GM23338 (cell line): Measurements from ENCODE around the gene HMGB4. TPM values are rescaled to one million over a fixed set of nuclear protein-coding genes. Genes with fewer than 3 reads are reported as not detected.

Source experiments
- ATAC-seq: fragments of 200-7000 bp; cut with Tn5 transposase; 3 replicates; pipeline ENCODE4 v1.9.1; 2020
- DNase-seq: peaks from one replicate; pipeline ENCODE4 v3.0.0-alpha.2; 2015; ENCODE audit warnings: low spot score
- H2AFZ ChIP-seq: fragments of 200-600 bp; sonication (generic); 2 replicates; pipeline ENCODE4 v1.8.0; 2016; ENCODE audit warnings: antibody characterized with exemption, mild to moderate bottlenecking, moderate library complexity
- H3F3A ChIP-seq: fragments of 200-600 bp; sonication (generic); replicated peaks from 2 replicates; pipeline ENCODE4 v1.8.0; 2017; ENCODE audit warnings: antibody characterized with exemption, mixed run types, low read depth
- H3K27ac ChIP-seq: fragments of 200-600 bp; sonication (generic); 2 replicates; pipeline ENCODE4 v1.6.1; 2016; ENCODE audit warnings: low read depth
- H3K27me3 ChIP-seq: fragments of 200-600 bp; sonication (generic); 2 replicates; pipeline ENCODE4 v1.8.0; 2016; ENCODE audit warnings: mild to moderate bottlenecking, mixed run types, moderate library complexity; ENCODE audit not compliant: insufficient read depth
- H3K36me3 ChIP-seq: fragments of 200-600 bp; sonication (generic); 2 replicates; pipeline ENCODE4 v1.8.0; 2016; ENCODE audit warnings: mild to moderate bottlenecking; ENCODE audit not compliant: insufficient read depth
- H3K4me1 ChIP-seq: fragments of 200-600 bp; sonication (generic); 2 replicates; pipeline ENCODE4 v1.8.0; 2016; ENCODE audit warnings: mild to moderate bottlenecking, moderate library complexity; ENCODE audit not compliant: insufficient read depth
- H3K4me2 ChIP-seq: fragments of 200-600 bp; sonication (generic); 2 replicates; pipeline ENCODE4 v1.7.1; 2017; ENCODE audit warnings: mixed run types
- H3K4me3 ChIP-seq: fragments of 200-600 bp; sonication (generic); 2 replicates; pipeline ENCODE4 v1.6.1; 2016; ENCODE audit warnings: mixed run types
- H3K79me2 ChIP-seq: fragments of 200-600 bp; sonication (generic); replicated peaks from 2 replicates; pipeline ENCODE4 v1.8.0; 2017; ENCODE audit warnings: mild to moderate bottlenecking; ENCODE audit not compliant: insufficient read depth
- H3K9me2 ChIP-seq: fragments of 200-600 bp; sonication (generic); 2 replicates; pipeline ENCODE4 v1.8.0; 2017; ENCODE audit not compliant: insufficient read depth
- H4K20me1 ChIP-seq: fragments of 200-600 bp; sonication (generic); replicated peaks from 2 replicates; pipeline ENCODE4 v1.8.0; 2017; ENCODE audit warnings: mild to moderate bottlenecking; ENCODE audit not compliant: insufficient read depth
- H3K27ac Mint-ChIP-seq: 2 replicates; pipeline ENCODE4 v1.8.0; 2020; ENCODE audit warnings: inconsistent platforms, mild to moderate bottlenecking, moderate library complexity, mixed read lengths
- H3K27me3 Mint-ChIP-seq: 3 replicates; pipeline ENCODE4 v1.8.0; 2022; ENCODE audit warnings: low read depth, mild to moderate bottlenecking, moderate library complexity, mixed read lengths, inconsistent platforms; ENCODE audit not compliant: insufficient read depth, poor library complexity
- H3K36me3 Mint-ChIP-seq: 3 replicates; pipeline ENCODE4 v1.8.0; 2021; ENCODE audit warnings: low read depth, mild to moderate bottlenecking, inconsistent platforms, moderate library complexity, mixed read lengths
- H3K4me1 Mint-ChIP-seq: 3 replicates; pipeline ENCODE4 v1.8.0; 2020; ENCODE audit warnings: mild to moderate bottlenecking, inconsistent platforms, mixed read lengths
- H3K4me3 Mint-ChIP-seq: 3 replicates; pipeline ENCODE4 v1.8.0; 2021; ENCODE audit warnings: moderate library complexity, mild to moderate bottlenecking, inconsistent platforms, mixed read lengths
- H3K9me3 Mint-ChIP-seq: 3 replicates; pipeline ENCODE4 v1.8.0; 2020; ENCODE audit warnings: moderate library complexity, mild to moderate bottlenecking, inconsistent platforms, mixed read lengths
- CREB1 ChIP-seq: fragments of 250-450 bp; sonication (Bioruptor Pico); IDR thresholded peaks from 2 replicates; pipeline ENCODE4 v1.5.0; 2020; ENCODE audit warnings: low read depth, mild to moderate bottlenecking, moderate library complexity
- CTCF ChIP-seq, 2 experiments: fragments of 200-600 bp in 1 of 2; sonication (generic) in 1 of 2; conservative IDR thresholded peaks; 2 replicates each; pipeline versions ENCODE4 v1.5.1 to v1.6.1; 2016 to 2017; ENCODE audit warnings: antibody characterized with exemption in 2 of 2, low read depth in 2 of 2, mild to moderate bottlenecking in 2 of 2, moderate library complexity in 1 of 2
- EZH2 ChIP-seq: fragments of 200-600 bp; sonication (generic); IDR thresholded peaks from one replicate; pipeline ENCODE4 v1.8.0; 2017; ENCODE audit warnings: antibody characterized with exemption, mild to moderate bottlenecking, low read depth; ENCODE audit not compliant: unreplicated experiment
- EZH2phosphoT487 ChIP-seq: fragments of 200-600 bp; sonication (generic); IDR thresholded peaks from one replicate; pipeline ENCODE4 v1.8.1; 2018; ENCODE audit warnings: antibody characterized with exemption; ENCODE audit not compliant: unreplicated experiment
- JUNB ChIP-seq: IDR thresholded peaks from one replicate; pipeline ENCODE4 v1.6.1; 2016; ENCODE audit warnings: antibody characterized with exemption; ENCODE audit not compliant: unreplicated experiment
- NANOG ChIP-seq: IDR thresholded peaks from 2 replicates; pipeline ENCODE4 v1.6.1; 2016; ENCODE audit warnings: antibody characterized with exemption, borderline replicate concordance
- POLR2AphosphoS5 ChIP-seq: IDR thresholded peaks from 2 replicates; pipeline ENCODE4 v1.6.1; 2016; ENCODE audit warnings: antibody characterized with exemption, low read depth
- STAT1 ChIP-seq: IDR thresholded peaks from one replicate; pipeline ENCODE4 v1.6.1; 2016; ENCODE audit warnings: antibody characterized with exemption; ENCODE audit not compliant: unreplicated experiment
- ZNF114 ChIP-seq: fragments of 250-450 bp; sonication (Bioruptor Pico); IDR thresholded peaks from 2 replicates; pipeline ENCODE4 v1.5.0; 2020; ENCODE audit warnings: mild to moderate bottlenecking, moderate library complexity
- ZNF331 ChIP-seq: fragments of 250-450 bp; sonication (Bioruptor Pico); IDR thresholded peaks from 2 replicates; pipeline ENCODE4 v1.5.0; 2020; ENCODE audit warnings: low read depth, mild to moderate bottlenecking, moderate library complexity
- ZNF462 ChIP-seq: fragments of 250-450 bp; sonication (Bioruptor Pico); IDR thresholded peaks from 2 replicates; pipeline ENCODE4 v1.5.0; 2020; ENCODE audit warnings: mild to moderate bottlenecking, moderate library complexity
- polyA plus RNA-seq: library from polyadenylated mRNA; unstranded; fragments of >200 nt; fragmentation: Nextera tagmentation; extraction: Ambion mirVana; gene quantifications from 2 replicates; pipeline ENCODE4 v1.2.1, GENCODE V29; 2016
- total RNA-seq: library from RNA; depleted of rRNA; stranded (reverse); fragments of >200 nt; shearing (Covaris generic); gene quantifications from 2 replicates; pipeline ENCODE4 v1.2.3, GENCODE V29; 2014
- TF ChIP-seq, protein P1 (sequence below): IDR thresholded peaks from one replicate; pipeline ENCODE4 v1.6.1; 2018; ENCODE audit warnings: antibody characterized with exemption; ENCODE audit not compliant: unreplicated experiment
- TF ChIP-seq, protein P2 (sequence below): IDR thresholded peaks from 2 replicates; pipeline ENCODE4 v1.6.1; 2016; ENCODE audit warnings: antibody characterized with exemption

The HMGB4 gene
- total and polyA plus RNA-seq, 2 experiments from 2014 or later: not detected

GRCh38 chr1:33906156-33906555, 42.3 kb downstream of the HMGB4 start:
- no peaks in the 10 kb centered on the region for H3K36me3 ChIP-seq
- H3K79me2 ChIP-seq: no peaks in the 10 kb centered on the region
- H3K4me1 ChIP-seq: no peaks in the 10 kb centered on the region
- TF ChIP-seq JUNB: no peak
- no peak for TF ChIP-seq CREB1
- TF ChIP-seq, protein P1, sequence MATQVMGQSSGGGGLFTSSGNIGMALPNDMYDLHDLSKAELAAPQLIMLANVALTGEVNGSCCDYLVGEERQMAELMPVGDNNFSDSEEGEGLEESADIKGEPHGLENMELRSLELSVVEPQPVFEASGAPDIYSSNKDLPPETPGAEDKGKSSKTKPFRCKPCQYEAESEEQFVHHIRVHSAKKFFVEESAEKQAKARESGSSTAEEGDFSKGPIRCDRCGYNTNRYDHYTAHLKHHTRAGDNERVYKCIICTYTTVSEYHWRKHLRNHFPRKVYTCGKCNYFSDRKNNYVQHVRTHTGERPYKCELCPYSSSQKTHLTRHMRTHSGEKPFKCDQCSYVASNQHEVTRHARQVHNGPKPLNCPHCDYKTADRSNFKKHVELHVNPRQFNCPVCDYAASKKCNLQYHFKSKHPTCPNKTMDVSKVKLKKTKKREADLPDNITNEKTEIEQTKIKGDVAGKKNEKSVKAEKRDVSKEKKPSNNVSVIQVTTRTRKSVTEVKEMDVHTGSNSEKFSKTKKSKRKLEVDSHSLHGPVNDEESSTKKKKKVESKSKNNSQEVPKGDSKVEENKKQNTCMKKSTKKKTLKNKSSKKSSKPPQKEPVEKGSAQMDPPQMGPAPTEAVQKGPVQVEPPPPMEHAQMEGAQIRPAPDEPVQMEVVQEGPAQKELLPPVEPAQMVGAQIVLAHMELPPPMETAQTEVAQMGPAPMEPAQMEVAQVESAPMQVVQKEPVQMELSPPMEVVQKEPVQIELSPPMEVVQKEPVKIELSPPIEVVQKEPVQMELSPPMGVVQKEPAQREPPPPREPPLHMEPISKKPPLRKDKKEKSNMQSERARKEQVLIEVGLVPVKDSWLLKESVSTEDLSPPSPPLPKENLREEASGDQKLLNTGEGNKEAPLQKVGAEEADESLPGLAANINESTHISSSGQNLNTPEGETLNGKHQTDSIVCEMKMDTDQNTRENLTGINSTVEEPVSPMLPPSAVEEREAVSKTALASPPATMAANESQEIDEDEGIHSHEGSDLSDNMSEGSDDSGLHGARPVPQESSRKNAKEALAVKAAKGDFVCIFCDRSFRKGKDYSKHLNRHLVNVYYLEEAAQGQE: no peak
- no peak for TF ChIP-seq ZNF114 (CRISPR knock-in tag)
- TF ChIP-seq, protein P2, sequence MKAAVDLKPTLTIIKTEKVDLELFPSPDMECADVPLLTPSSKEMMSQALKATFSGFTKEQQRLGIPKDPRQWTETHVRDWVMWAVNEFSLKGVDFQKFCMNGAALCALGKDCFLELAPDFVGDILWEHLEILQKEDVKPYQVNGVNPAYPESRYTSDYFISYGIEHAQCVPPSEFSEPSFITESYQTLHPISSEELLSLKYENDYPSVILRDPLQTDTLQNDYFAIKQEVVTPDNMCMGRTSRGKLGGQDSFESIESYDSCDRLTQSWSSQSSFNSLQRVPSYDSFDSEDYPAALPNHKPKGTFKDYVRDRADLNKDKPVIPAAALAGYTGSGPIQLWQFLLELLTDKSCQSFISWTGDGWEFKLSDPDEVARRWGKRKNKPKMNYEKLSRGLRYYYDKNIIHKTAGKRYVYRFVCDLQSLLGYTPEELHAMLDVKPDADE: no peak
- TF ChIP-seq EZH2phosphoT487: no peak
- no peak for TF ChIP-seq POLR2AphosphoS5
- no peak for TF ChIP-seq EZH2
- TF ChIP-seq NANOG: no peak
- no peak for TF ChIP-seq ZNF331 (CRISPR knock-in tag)
- TF ChIP-seq ZNF462 (CRISPR knock-in tag): no peak
- TF ChIP-seq STAT1: no peak
- no peak for TF ChIP-seq CTCF (conservative IDR thresholded peaks at IDR 0.05; ENCODE audit: low read depth in 2 of 2)
- H3K4me3 ChIP-seq: no peak overlapping the region
- H3K27ac Mint-ChIP-seq: no peak overlapping the region
- peaks cover 10% of the 10 kb centered on the region for H3K27me3 Mint-ChIP-seq
- H3K4me3 Mint-ChIP-seq: no peak overlapping the region
- H3F3A ChIP-seq: no peaks in the 10 kb centered on the region
- H3K36me3 Mint-ChIP-seq: peaks cover 14% of the 10 kb centered on the region; the same call in 2 of the 3 replicates
- no peaks in the 10 kb centered on the region; the same call in 1 of the 2 replicates for H4K20me1 ChIP-seq
- ATAC-seq (no peak), DNase-seq (no peak)
- H3K9me3 Mint-ChIP-seq: no peaks in the 10 kb centered on the region
- H3K4me2 ChIP-seq: no peak overlapping the region
- H3K27ac ChIP-seq: no peak overlapping the region
- H3K27me3 ChIP-seq: no peaks in the 10 kb centered on the region
- H3K4me1 Mint-ChIP-seq: peaks cover 6% of the 10 kb centered on the region; the same call in 2 of the 3 replicates
- H2AFZ ChIP-seq: no peak overlapping the region
- H3K9me2 ChIP-seq: no peaks in the 10 kb centered on the region
